Measurements from ENCODE around the gene TRPM2. TPM values are rescaled to one million over a fixed set of nuclear protein-coding genes. Genes with fewer than 3 reads are reported as not detected.

The TRPM2 gene
- total and polyA plus RNA-seq, 2 of the 8 experiments (the other 6 are each of a cell fraction or from before 2014, with no cell fraction given): 0.27 to 0.28 TPM

GRCh38 chr21:44425895-44426662 is 72.7 kb downstream of the TRPM2 start:
- Histone ChIP-seq H3K4me1 (replicated peaks in 1 of 4; ENCODE audit: control insufficient read depth in 3 of 4, insufficient read depth in 4 of 4, low read length in 3 of 4) (no peaks in the 10 kb centered on the region; a peak in 2 of 7 replicates), H4K20me1 (replicated peaks in 1 of 2; ENCODE audit: control insufficient read depth in 1 of 2, insufficient read depth in 2 of 2, low read length in 2 of 2) (no peaks in the 10 kb centered on the region), H3K56ac (replicated peaks; ENCODE audit: insufficient read length, low read depth, low read length) (no peak overlapping the region), H3K27ac (ENCODE audit: low read depth, low read length) (no peak overlapping the region), H4K8ac (ENCODE audit: extremely low read depth, insufficient read depth, low read length) (peak overlapping the region; percentile 79; the same call in 1 of the 2 replicates), H3K4me3 (ENCODE audit: extremely low read depth in 1 of 4, insufficient read depth in 2 of 4, low read depth in 3 of 4, low read length in 4 of 4) (no peak overlapping the region), H3K79me1 (ENCODE audit: low read depth, low read length) (no peaks in the 10 kb centered on the region), H3K18ac (ENCODE audit: extremely low read depth, low read length) (no peak overlapping the region), H3K36me3 (ENCODE audit: control insufficient read depth in 2 of 4, insufficient read depth in 4 of 4, low read length in 3 of 4) (no peaks in the 10 kb centered on the region), H2BK20ac (ENCODE audit: low read length) (no peak overlapping the region), H3K23me2 (ENCODE audit: low read depth, low read length) (no peaks in the 10 kb centered on the region), H2BK15ac (ENCODE audit: low read length) (no peak overlapping the region), H3K9ac (replicated peaks in 1 of 4; ENCODE audit: extremely low read depth in 1 of 4, low read depth in 3 of 4, low read length in 3 of 4) (no peak overlapping the region), H4K91ac (replicated peaks; ENCODE audit: insufficient read length, low read length) (no peak overlapping the region), H3K4ac (replicated peaks; ENCODE audit: insufficient read length, low read depth, low read length) (no peak overlapping the region), H4K5ac (ENCODE audit: insufficient read length, low read depth, low read length) (no peak overlapping the region), H3K79me2 (ENCODE audit: control insufficient read depth in 1 of 2, insufficient read depth in 2 of 2, low read length in 2 of 2) (no peaks in the 10 kb centered on the region), H2BK5ac (ENCODE audit: low read depth, low read length) (no peak overlapping the region), H3K23ac (ENCODE audit: insufficient read length) (no peak overlapping the region), H2AFZ (ENCODE audit: low read length) (no peak overlapping the region), H3K4me2 (ENCODE audit: insufficient read depth in 1 of 2, low read depth in 2 of 2, low read length in 2 of 2) (no peak overlapping the region), H2BK120ac (replicated peaks; ENCODE audit: low read depth, low read length) (no peak overlapping the region), H2AK5ac (ENCODE audit: low read depth, low read length) (no peak overlapping the region), H3K9me3 (ENCODE audit: insufficient read depth in 2 of 2, low read depth in 1 of 2, low read length in 1 of 2) (peaks cover 0 to 4% of the 10 kb centered on the region in 2 experiments; a peak in 1 of 4 replicates), H3K27me3 (replicated peaks in 1 of 4; ENCODE audit: control insufficient read depth in 3 of 4, extremely low read depth in 1 of 4, insufficient read depth in 3 of 4, low read length in 3 of 4) (no peaks in the 10 kb centered on the region), H2BK12ac (ENCODE audit: low read depth, low read length) (no peak overlapping the region), H3K14ac (ENCODE audit: insufficient read length) (no peak overlapping the region)
- DNase-seq (ENCODE audit: low read depth in 1 of 2, low spot score in 2 of 2) (no peak), FAIRE-seq (no peak)
- CTCF ChIA-PET (ENCODE audit: partially characterized antibody): interaction anchor here (1.1 to 1.3 kb wide), 5 partner anchors 11 to 88 kb away, joined by 3 to 5 read pairs (median 4); partner anchors contain the start of gene LRRC3
- TF ChIP-seq BACH1 (IDR thresholded peaks at IDR 0.05; ENCODE audit: low read length) (no peak), RNF2 (IDR thresholded peaks at IDR 0.05; ENCODE audit: borderline replicate concordance, low read depth, low read length, missing control alignments, poor library complexity, severe bottlenecking) (no peak), SIN3A (conservative IDR thresholded peaks at IDR 0.05 in 1 of 2, IDR thresholded peaks at IDR 0.05 in 1 of 2; ENCODE audit: low read depth in 1 of 2, low read length in 2 of 2) (no peak), SIRT6 (IDR thresholded peaks at IDR 0.05; ENCODE audit: low read length) (no peak), SP1 (IDR thresholded peaks at IDR 0.05; ENCODE audit: low read depth, low read length) (no peak), BRCA1 (IDR thresholded peaks at IDR 0.05; ENCODE audit: low read depth, low read length) (no peak), SP4 (IDR thresholded peaks at IDR 0.05; ENCODE audit: low read length) (no peak), SUZ12 (IDR thresholded peaks at IDR 0.05; ENCODE audit: low read length) (no peak), NRF1 (IDR thresholded peaks at IDR 0.05; ENCODE audit: low read depth, low read length) (no peak), TEAD4 (IDR thresholded peaks at IDR 0.05; ENCODE audit: low read depth, low read length) (no peak)
- WGBS, 2 experiments (ENCODE audit: extremely low coverage in 1 of 2, insufficient coverage in 1 of 2, insufficient read length in 1 of 2, insufficient replicate concordance in 2 of 2, low coverage in 1 of 2, low lambda C conversion rate in 2 of 2, missing lambda C conversion rate in 1 of 2): 88% methylated on average over 6 of the region's 13 CpGs; no CpG with 5 or more reads in 1 of the 2 experiments
- POLR2A ChIA-PET (ENCODE audit: partially characterized antibody): interaction anchor here (1.2 kb wide), 1 partner anchor 12 kb away, joined by 3 read pairs; no protein-coding TSS in a partner anchor

Measured in H1 (cell line).